NK-92 treated with Interleukin-12 subunit alpha and Interleukin-12 subunit beta, amount 100 ng/mL, for 24 hours (cell line): ENCODE data around the gene PDPK1.

Experiments
- DNase-seq: peaks from one replicate; lab custom pipeline; 2025; lab: John Stamatoyannopoulos, UW

The PDPK1 gene

GRCh38 chr16:2507052-2507659 is 30.7 kb upstream of the PDPK1 start:
- DNase-seq = no peak

GRCh38 chr16:2507665-2508064 is 30.2 kb upstream of the PDPK1 start:
- no peak for DNase-seq

- no peak for DNase-seq
These were observed 29.0 kb upstream of the PDPK1 start for GRCh38 chr16:2508722-2509400.

GRCh38 chr16:2511128-2511800 is 26.6 kb upstream of the PDPK1 start:
- DNase-seq = no peak

- no peak for DNase-seq
These were observed 25.7 kb upstream of the PDPK1 start for GRCh38 chr16:2511996-2512734.

- DNase-seq = no peak
These were observed 25.0 kb upstream of the PDPK1 start for GRCh38 chr16:2512735-2513404.

GRCh38 chr16:2513405-2514332 is 24.2 kb upstream of the PDPK1 start, which contains the start of gene ATP6V0C:
Gene ATP6V0C, plus strand, starts transcription at chr16:2513952. Its CDS starts 152 bp downstream, at chr16:2514104.
- DNase-seq = peak; percentile 94

GRCh38 chr16:2514333-2515179 is 23.3 kb upstream of the PDPK1 start:
- no peak for DNase-seq

GRCh38 chr16:2515180-2515851 is 22.5 kb upstream of the PDPK1 start:
- DNase-seq = no peak

GRCh38 chr16:2516391-2517240 is 21.2 kb upstream of the PDPK1 start:
- DNase-seq = no peak

GRCh38 chr16:2517954-2518605 is 19.7 kb upstream of the PDPK1 start:
- DNase-seq = no peak

- no peak for DNase-seq
These were observed 18.8 kb upstream of the PDPK1 start for GRCh38 chr16:2518823-2519710.

GRCh38 chr16:2519711-2520080 is 18.1 kb upstream of the PDPK1 start:
- DNase-seq = no peak

- DNase-seq = peak; percentile 77
These were observed 17.6 kb upstream of the PDPK1 start, which contains the start of gene AMDHD2 for GRCh38 chr16:2520097-2520783. Gene AMDHD2, plus strand, starts transcription at chr16:2520371. Its CDS starts 88 bp downstream, at chr16:2520459.

- DNase-seq = no peak
These were observed 16.9 kb upstream of the PDPK1 start for GRCh38 chr16:2520784-2521531.
